ENCODE data around the gene BZW2.
"Not testable (repeated sequence)": the region's sequence is repeated elsewhere in the genome, so short reads cannot be mapped to it uniquely, and the experiment has no call there.

BZW2 gene

DNA sequence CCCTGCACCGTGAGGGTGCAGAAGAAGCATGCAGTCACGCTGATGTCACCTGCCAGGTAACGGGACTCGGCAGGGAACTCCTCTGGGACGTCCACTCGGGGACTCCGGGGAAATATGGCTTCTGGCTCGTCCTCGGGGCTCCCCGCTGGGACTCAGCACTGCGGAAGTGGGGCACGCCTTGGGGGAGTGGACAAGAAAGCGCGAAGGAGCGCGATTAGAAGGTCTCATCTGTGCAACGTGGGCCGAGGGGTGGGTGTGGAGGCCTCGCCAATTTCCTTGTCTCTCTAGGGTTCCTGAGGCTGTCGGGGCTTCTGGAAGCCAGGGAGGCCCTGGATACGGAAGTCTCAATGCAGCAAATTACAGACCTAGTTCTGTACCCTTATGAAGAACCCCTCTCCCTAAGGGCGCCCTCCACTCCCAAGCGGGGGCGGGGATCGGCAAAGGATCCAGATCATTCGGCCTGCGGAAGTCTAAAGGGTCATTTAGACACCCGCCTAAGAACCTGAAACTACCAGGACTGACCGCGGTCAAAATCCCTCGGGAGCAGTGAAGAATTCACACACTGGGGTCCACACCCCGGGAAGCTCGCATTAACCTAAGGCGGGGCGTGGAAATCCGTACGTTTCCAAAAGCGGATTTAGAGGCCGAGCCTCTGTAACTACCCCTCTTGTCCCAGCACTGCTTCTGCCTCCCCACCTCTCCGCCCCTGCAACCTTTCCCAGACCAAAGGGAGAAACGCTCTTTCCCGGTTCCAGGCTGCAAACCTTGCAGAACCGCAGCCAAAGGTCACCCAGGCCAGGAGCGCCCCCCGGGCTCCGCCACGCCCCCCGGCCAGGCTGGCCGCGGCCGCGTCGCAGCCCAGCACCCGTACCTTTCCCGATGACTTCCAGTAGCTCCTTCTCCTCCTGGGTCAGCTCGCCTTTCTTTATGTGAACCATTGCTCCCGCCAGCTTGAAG, 1.1 kb upstream of the BZW2 start:
- DNase-seq, result peak in 32 of 58 donors; percentile 6 to 64 (median 33)

DNA sequence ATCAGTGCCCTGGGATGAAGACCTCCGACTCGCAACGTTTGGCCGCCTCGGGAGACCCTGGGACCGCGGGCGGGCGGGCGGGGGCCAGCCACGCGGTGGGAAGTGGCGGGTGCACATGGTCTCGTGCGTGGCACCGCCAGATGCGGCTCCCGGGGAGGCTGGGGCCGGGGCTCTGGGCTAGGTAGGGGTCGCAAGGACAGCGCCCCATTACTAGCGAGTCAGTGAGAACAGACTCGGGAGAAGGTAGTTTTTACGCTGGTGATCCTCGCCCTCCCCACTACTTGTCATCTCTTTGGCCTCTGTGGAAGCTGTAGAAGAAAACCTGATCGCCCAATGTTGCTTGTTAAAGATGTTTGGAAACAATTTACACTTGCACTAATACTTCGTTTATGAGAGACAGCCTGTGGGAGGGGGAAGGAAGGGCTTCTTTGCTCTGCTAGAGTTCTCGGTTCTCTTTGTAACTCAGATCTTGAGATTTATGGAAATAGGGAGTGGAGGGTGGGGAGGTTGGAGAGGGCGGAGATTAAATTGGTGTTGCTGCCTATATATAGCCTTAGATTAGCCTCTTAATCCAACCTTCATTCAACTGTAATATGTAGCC, 591 bp downstream of the BZW2 start:
- peak in 10 of 58 donors; percentile 36 to 66 (median 54) for DNase-seq

DNA sequence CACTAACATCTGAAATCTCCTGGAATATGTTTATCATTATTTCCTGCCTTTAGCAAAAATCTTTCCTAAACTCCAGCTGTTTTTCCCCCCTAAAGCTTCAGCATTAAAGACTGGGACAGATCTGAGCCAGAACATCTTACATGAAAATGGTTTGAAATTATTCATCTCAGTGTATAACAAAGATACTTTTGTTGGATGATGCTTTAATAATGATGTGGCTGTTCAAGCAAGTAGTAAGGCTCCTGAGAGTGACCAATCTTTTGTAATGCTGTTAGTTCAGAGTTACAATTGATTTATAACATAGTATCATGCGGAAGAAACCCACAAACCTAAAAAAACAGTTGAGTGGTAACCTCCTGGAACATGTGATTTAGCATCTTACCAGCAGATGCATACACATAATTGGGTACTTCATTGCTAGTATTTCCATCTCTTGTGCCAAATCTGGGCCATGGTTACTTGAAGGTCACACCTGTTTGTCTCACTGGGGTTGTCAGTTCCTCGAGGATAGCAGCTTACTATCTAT, 1.5 kb downstream of the BZW2 start:
- DNase-seq, result no peak

DNA sequence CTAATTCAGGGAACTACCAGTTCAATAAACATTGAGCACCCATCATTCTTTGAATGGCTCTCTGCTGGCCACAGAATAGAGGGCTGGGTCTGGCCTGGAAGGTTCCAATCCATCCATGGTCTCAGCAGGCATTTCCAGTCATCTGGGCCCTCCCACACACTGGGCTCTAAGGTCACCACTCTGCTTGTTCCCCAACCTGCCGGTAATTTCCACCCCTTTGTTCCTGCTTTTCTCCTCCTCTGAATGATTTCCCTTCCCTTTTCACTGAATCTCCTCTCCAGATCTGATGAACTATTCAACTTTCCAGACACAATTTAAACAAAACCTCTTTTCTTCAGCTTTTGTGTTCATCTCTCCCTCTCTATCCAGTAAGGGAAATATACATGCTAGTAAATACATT, 2.6 kb downstream of the BZW2 start:
- DNase-seq, result no peak

DNA sequence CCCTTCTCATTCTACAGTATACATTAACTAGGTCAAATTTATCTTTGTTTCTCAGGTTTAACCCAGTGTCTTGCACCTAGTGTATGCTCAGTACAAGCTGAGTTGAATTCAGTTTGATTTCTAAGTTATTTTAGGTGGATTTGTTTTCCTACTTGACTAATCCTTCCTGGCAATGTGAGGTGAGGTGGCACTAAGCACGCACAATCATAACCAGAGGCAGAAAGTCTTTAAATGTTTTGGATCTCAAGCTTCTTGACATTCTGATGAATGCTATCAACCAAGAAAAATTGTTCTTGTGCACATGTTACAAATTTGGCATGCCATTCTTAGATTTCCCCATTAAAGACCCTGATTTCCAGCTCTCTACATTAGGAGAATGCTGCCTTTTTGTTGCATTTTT, 3.2 kb downstream of the BZW2 start:
- DNase-seq, result no peak

DNA sequence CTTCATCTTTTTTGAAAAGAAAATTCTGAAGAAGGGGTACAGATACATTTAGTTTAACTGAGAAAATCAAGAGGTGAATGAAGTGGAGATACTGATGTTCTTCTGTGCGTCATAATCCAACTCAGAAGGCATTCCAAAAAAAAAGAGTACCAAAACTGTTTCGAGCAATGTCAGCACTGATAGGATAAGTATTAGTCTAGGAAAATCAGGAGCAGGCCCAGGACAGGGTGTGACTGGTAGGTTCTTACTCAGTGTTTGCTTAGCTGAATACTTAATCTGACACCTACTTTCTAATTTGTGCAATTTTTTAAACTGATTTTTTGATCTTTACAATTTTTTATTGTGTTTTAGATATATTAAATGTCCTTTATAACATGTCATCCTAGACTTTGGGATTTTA, 4.3 kb downstream of the BZW2 start:
- no peak for DNase-seq

DNA sequence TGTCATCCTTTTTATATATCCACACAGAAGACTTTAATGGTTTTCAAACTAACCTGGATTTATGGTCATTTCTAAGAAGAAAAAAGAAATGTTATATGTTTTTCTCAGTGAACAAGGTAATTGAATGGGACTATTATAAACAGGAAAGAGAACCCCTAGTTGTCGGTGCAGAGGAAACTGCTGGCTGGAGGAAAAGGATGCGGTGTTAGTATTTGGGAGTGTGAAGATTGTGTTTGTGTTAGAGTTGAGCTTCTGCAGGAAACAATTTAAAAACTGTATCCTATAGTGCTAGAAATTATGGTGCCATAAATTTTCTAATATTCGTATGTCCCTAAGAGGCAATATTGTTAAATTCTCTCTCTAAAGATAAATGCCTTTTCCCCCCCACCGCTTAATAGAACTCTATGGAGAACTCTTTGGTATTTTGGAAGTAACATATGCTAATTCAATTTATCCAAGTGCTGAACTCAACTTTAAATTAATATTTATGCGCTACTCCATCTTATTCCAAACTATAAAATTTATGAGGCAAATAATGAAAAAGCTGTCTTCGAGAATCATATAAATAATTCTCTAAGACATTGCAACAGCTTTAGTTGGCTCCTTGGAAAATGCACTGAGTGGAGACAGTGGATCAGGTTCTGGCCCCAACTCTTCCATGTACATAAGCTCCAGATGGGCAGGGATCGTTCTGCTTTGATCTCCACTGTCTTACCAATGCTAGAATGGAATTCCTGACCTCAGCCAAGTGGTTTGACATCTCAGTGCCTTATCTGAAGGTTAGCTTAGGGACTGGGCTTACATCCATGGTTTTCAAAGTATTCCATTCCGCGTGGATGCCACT, 5.6 kb downstream of the BZW2 start:
- no peak for DNase-seq

DNA sequence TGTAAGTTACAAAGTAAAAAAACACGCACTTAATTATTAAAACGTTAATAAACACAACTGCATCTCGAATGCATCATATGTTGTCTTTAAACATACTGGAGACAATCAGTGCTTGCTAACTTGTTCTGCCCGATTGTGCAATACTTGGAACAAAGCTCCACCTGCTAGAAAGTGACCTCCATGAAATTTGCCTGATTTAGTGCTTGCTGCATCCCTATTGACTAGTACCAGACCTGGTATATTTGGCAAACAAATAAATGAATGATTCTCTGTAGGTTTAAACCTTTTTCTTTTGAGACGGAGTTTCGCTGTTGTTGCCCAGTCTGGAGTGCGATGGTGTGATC, 6.2 kb downstream of the BZW2 start:
- no peak for DNase-seq

DNA sequence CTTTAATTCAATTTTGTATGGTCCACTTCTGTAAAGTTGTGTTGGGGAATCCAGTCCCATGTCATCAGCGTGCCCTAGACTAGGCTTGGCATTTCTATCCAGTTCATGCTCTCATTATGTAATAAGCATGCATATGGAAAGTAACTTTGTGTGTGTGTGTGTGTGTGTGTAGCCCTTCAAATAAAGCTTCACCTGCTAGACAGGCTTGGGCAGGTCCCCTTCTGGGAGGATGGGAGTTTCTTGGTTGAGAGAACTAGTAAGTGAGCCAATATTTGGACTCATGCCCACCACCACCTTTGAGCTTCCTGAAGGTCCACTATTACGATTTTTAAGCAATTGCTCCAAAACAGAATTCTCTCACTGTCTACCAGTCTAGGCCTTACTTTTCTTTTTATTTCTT, 6.9 kb downstream of the BZW2 start:
- DNase-seq, result no peak

DNA sequence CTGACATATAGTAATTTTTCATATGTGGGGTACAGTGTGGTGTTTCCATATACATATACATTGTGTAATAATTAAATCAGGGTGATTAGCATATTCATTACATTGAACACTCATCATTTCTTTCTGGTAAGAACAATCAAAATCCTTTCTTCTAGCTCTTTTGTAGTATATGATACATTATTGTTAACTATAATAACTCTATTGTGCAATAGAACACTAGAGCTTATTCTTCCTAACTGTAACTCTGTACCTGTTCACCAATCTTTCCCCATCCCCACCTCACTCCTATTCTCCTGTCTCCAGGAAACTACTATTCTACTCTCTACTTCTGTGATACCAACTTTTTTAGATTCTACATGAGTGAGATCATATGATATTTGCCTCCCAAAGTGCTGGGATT, 9.4 kb downstream of the BZW2 start:
- DNase-seq, result no peak

DNA sequence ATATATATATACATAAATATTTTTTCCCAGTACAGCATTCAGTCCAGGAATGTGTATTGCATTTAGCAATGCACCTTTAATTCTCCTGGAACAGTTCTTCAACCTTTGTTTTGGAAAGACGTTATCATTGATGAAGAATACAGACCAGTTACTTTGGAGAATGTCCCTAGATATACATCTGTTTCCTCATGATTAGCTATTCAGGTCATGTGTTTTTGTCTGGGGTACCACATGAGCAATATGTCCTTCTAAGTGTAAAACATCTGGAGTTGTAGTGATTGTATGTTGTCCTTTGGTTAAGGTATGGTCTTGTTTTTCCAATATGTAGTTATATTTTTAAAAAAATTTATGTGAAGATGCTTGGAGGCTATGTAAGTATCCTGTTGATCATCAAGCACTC, 10.2 kb downstream of the BZW2 start:
- DNase-seq, result no peak

DNA sequence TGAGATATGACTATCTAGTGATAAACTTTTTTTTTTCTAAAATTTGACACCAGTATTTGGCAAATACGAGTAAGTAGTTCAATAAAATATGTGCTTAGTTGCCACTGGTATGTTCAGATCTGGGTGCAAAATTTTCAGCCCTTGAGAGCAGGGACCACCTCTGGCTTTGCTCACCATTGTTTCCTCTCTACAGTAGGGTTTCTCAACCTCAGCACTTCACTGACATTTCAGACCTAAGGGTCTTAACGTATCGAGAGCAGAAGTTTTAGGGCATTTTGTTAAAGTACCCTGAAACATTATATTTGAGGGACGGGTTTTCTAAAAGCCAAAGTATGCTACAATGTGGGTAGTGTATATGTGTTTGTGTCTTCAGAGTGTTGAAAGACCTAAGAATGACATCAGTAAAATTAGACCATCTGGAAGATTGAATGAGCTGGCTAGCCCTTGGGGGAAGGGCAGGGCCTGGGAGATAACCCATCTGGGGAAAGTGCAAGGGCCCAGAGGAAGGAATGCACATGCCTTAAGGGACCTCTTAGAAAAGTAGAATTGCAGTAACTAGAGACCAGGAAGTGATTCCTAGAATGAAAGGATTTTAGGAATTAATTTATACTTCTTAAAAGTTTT, 11.8 kb downstream of the BZW2 start:
- DNase-seq, result no peak

DNA sequence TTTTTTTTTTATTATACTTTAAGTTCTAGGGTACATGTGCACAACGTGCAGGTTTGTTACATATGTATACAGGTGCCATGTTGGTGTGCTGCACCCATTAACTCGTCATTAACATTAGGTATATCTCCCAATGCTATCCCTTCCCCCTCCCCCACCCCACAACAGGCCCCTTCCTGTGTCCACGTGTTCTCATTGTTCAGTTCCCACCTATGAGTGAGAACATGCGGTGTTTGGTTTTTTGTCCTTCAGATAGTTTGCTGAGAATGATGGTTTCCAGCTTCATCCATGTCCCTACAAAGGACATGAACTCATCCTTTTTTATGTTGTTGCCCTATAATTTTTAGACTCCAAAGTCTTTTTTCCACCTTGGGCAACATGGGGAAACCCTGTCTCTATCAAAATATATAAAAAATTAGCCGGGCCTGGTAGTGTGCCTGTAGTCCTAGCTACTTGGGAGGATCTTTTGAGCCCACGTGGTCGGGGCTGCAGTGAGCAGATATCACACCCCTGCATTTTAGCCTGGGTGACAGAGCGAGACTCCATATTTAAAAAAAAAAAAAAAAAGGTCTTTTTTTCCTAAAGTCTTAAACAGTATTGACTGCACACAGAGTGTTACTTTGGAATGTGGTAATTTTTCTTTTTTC, 14.0 kb downstream of the BZW2 start:
- not testable (repeated sequence) for DNase-seq

DNA sequence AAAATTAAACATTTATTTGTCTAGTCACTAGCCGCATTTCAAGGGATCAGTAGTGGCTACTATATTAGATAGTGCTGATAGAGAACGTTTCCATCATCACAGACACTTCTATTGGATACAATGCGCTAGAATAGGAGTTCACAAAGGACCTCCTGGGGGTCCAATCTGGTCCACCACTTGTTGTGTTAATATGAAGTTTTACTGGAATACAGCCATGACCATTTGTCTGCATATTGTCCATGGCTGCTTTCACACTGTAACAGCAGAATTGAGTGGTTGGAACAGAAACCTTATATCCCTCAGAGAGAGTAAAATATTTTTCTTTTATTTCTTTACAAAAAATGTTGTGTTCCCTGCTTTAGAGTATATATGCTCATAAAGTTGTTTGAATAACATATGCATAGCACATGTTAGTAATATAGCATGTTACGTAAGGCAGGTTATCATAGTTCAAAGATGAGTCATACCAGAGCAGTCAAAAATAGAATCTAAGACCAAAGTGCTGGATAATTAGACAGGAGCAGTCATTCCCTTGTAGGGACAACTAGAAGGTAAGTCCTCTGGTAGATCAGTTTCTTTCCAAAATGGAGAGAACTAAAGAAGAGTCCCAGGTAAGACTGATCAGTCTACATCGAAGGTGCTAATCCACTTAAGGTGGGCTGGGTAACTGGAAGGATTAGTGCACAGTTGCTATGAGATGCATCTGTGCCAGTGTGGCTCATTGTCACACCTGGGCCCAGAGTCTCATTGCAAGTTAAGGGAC, 14.9 kb downstream of the BZW2 start:
- DNase-seq, result no peak

DNA sequence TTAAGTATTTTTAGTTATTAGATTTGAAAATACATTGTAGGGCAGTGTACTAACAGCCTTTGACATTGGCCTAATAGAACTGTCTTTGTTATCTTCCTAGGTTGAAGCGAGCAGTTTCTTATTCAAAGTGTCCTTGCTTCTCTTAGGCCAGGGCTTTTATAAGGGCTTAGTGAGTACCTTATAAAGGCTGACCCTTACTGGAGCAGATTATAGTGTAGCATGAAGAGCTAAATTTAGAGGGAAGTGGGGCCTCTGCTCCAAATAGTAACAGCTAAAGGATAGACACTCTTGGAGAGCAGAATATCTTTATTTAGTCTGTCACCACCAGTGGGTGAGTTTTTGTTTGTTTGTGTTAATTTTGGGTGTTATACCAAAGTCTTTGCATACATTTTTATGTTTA, 15.9 kb downstream of the BZW2 start:
- no peak for DNase-seq

DNA sequence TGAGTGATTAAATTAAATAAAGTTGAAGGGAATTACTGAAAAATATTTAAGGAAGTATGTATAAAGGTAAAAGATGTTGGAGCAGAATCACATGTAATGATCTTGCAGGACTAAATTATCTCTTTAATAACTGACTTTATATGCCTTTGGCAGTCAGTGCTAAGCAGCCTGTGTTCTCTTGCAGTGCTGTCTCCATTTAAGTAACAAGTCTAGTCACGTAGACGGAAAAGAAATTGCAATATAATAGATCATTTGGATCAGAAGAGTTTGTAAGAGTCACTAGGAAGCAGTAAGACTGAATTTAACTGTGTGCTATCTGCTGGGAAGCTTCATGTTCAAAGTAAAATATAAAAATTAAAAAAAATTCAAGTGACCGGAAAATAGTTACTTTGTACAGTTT, 21.4 kb downstream of the BZW2 start:
- no peak for DNase-seq

DNA sequence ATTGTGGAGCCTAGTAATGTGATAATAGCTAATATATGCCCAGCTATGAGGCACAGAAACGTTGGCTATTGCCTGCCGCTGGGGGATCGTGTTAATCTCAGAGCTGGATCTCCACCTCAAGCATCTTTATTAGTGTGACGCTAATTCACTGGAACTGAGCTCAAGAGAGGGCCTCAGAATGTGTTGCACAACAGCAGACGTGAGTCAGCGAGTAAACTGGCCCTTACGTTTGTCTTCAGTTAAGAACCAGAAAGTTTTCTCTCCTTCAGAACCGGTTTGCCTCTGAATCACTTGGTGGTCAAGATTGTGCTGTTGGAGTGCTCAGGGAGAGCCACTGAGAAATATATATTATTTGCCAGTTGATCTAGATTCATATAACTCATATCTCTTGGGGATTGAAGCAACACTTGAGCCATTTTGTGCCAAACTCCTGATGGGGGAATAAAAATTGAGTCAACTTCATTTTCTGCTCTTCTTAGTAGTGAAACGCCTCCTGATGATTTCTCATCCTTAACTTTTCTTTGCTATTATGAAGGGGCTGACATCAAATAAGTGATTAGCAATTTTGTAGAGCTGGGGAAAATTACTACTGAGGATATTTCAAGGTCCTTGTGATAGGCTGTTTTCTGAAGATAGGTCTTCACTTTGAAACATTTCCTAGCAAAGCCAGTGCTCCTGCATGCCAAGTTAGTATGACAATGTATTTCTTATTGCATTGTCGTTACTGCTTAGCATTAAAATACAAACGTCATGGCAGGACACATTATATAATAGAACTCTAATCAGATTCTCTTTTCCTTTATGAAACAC, 22.3 kb downstream of the BZW2 start:
- DNase-seq, result peak in 1 of 58 donors; percentile 5

DNA sequence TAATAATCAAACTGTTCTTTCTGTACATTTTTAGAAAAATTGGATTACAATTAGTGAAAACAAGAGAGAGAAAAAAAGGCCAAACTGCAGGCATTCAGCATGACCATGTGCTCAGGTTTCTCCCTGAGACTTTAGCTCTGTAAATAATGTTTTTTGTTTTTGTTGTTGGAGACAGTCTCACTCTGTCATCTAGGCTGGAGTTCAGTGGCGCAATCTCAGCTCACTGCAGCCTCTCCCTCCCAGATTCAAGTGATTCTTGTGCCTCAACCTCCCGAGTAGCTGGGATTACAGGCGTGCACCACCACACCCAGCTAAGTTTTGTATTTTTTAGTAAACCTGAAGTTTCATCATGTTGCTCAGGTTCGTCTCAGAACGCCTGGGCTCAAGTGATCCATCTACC, 23.0 kb downstream of the BZW2 start:
- DNase-seq, result no peak

DNA sequence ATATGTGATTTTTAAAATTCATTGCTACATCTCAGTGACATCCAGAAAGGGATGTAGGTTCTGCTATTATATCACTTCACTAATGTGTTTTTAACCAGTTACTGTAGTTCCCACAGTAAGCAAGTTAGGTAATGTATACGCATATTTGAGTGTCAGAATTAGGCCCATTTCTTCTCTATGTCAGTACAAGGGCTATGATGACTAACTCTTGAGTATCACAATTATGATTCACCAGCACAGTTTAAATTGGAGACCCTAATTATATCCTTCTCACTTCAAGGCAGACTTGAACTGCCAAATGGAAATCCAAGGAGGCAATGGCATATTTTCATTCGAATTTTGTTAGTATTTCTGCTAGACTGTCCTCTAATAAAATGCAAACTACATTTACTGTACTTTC, 23.6 kb downstream of the BZW2 start:
- no peak for DNase-seq

All from anterior cingulate cortex (tissue), 58 donors.